Activated CD8-positive, alpha-beta memory T cell treated with anti-CD3 and anti-CD28 coated beads for 1 hour (primary cell): ENCODE results near the gene CARMIL1.
"Not testable (repeated sequence)": the region's sequence is repeated elsewhere in the genome, so short reads cannot be mapped to it uniquely, and the experiment has no call there.

ENCODE experiments used
- DNase-seq, 2 donors: peaks; one replicate each; pipeline ENCODE4 v3.0.0-alpha.2; 2020; ENCODE audit warnings: low read depth in 1 of 2; ENCODE audit errors: extremely low read depth in 1 of 2

Gene CARMIL1

GRCh38 chr6:25548451-25548850, 269.3 kb downstream of the CARMIL1 start:
- DNase-seq, result no peak

- no peak for DNase-seq
These were observed 271.5 kb downstream of the CARMIL1 start for GRCh38 chr6:25550631-25551030.

- DNase-seq, result no peak
These were observed 274.3 kb downstream of the CARMIL1 start for GRCh38 chr6:25553502-25553901.

- DNase-seq, result no peak
These were observed 276.0 kb downstream of the CARMIL1 start for GRCh38 chr6:25555188-25555587.

GRCh38 chr6:25556516-25556915, 277.3 kb downstream of the CARMIL1 start:
- DNase-seq, result peak; percentile 48 to 65

GRCh38 chr6:25558155-25558817, 279.1 kb downstream of the CARMIL1 start:
- no peak for DNase-seq

- no peak for DNase-seq
These were observed 281.7 kb downstream of the CARMIL1 start for GRCh38 chr6:25560865-25561264.

- DNase-seq, result no peak
These were observed 285.8 kb downstream of the CARMIL1 start for GRCh38 chr6:25564943-25565342.

- DNase-seq, result no peak
These were observed 291.4 kb downstream of the CARMIL1 start for GRCh38 chr6:25570578-25570977.

GRCh38 chr6:25576919-25577318, 297.7 kb downstream of the CARMIL1 start:
- DNase-seq, result no peak

- DNase-seq, result no peak
These were observed 299.4 kb downstream of the CARMIL1 start for GRCh38 chr6:25578538-25578937.

- DNase-seq, result no peak
These were observed 300.3 kb downstream of the CARMIL1 start for GRCh38 chr6:25579391-25579883.

- no peak for DNase-seq
These were observed 300.8 kb downstream of the CARMIL1 start for GRCh38 chr6:25579902-25580495.

- no peak for DNase-seq
These were observed 302.9 kb downstream of the CARMIL1 start for GRCh38 chr6:25582101-25582500.

- DNase-seq, result no peak
These were observed 303.9 kb downstream of the CARMIL1 start for GRCh38 chr6:25583099-25583498.

GRCh38 chr6:25583906-25584305, 304.7 kb downstream of the CARMIL1 start:
- DNase-seq, result no peak

GRCh38 chr6:25585225-25585624, 306.1 kb downstream of the CARMIL1 start:
- no peak for DNase-seq

- not testable (repeated sequence) for DNase-seq
These were observed 306.9 kb downstream of the CARMIL1 start for GRCh38 chr6:25586119-25586518.

GRCh38 chr6:25586927-25587326, 307.8 kb downstream of the CARMIL1 start:
- no peak for DNase-seq

GRCh38 chr6:25590986-25591385, 311.8 kb downstream of the CARMIL1 start:
- DNase-seq, result no peak

GRCh38 chr6:25596928-25597818, 318.0 kb downstream of the CARMIL1 start:
- no peak for DNase-seq
